Measurements from ENCODE around the gene PDE4D.
"Not testable (repeated sequence)": the region's sequence is repeated elsewhere in the genome, so short reads cannot be mapped to it uniquely, and the experiment has no call there.

Gene PDE4D

DNA sequence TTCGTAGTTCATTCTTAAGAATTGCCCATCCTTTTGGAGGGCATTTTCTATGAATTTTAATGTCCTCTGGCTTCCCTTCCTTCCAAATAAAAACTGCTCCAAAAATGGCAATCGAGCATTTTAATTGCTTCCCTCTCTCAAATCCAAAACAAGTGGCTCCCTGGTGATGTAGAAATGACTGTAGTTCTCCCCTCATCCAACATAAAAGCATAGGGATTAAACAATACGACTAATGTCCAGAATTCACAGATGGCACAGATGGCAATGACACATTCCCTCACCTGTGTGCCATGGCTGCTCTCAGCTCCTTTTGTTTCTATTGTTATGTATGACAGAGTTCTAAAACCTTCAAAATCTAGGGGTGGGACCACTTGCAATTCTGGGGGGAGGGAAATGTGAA, 893.3 kb downstream of the PDE4D start:
- no peak for DNase-seq (ENCODE audit: low read depth in 2 of 3, low spot score in 1 of 3)

DNA sequence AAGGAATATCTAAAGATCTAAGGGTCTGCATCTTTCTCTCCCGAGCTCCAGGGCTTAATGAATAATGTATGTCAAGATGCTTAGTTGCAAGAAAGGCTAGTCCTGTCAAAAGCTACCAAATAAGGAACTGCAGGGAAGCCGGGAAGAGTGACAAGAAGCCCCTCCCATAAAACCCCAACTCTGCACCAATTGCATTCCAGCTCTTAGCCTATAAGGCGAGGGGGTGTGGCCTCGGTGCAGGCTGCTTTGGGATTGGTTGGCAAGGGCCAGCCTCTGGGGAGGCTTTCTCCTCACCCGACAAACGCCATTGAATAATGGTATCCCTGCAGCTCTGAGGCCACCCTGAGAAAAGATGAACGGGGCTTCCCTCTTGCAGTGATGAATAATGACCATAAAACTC, 893.7 kb downstream of the PDE4D start:
- no peak for DNase-seq (ENCODE audit: low read depth in 2 of 3, low spot score in 1 of 3)

DNA sequence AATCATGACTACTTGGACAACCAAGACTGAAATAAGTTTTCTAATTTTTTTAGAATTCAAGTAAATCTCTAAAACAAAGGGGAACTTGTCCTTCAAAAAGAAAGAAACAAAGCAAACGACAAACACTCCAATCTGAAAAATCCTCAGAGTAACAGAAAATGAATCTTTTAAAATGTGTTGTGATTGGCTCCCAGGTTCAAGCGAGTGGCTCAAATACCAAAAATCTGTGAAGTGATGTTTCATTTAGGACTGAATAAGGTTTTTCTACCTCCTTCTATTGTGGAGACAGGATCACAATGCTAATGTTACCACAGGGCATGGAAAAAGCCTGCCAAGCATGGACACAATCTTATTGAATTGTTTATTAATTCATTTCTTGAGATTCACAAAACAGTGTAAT, 895.0 kb downstream of the PDE4D start:
- DNase-seq (ENCODE audit: low read depth in 2 of 3, low spot score in 1 of 3), result no peak

DNA sequence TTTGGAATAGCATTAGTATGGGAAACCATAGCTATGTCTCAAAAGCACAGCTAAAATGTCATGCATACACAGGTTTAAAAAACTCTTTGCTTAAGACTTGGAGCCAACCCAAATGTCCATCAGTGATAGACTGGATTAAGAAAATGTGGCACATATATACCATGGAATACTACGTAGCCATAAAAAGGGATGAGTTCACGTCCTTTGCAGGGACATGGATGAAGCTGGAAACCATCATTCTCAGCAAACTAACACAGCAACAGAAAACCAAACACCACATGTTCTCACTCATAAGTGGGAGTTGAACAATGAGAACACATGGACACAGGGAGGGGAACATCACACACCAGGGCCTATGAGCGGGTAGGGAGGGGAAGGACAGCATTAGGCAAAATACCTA, 897.7 kb downstream of the PDE4D start:
- not testable (repeated sequence) for DNase-seq (ENCODE audit: low read depth in 2 of 3, low spot score in 1 of 3)

DNA sequence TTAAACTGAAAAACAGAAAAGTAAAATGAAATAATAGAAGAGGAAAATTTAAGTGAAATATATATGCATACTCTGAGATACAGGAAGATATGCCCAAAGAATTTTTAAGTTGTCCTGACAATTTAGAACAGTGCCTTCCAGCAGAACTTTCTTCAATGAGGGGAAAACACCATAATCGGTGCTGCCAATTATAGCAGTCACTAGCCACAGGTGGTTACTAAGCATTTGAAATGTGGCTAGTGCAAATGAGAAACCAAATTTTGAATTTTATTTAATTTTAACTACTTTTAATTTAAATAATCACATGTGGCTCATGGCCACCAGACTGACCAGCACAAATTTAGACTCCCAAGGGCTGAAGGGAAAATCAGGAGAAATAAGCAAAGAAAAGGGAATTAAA, 900.1 kb downstream of the PDE4D start:
- DNase-seq (ENCODE audit: low read depth in 2 of 3, low spot score in 1 of 3), result no peak

DNA sequence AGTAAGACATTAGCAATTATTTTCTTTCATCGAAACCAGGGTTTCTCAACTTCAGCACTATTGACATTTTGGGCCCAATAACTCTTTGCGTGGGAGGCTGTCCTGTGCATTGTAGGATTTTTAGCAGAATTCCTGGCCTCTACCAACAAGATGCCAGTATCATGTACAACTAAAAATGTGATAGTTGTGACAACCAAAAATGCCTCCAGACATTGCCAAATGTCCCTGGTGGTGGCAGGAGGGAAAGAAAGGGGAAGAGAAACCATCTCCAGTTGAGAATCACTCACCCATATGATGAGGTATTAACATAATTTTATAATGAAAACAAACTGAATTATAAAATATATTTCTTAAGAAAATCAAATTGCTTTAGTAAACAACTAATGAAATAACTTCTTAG, 904.6 kb downstream of the PDE4D start:
- no peak for DNase-seq (ENCODE audit: low read depth in 2 of 3, low spot score in 1 of 3)

DNA sequence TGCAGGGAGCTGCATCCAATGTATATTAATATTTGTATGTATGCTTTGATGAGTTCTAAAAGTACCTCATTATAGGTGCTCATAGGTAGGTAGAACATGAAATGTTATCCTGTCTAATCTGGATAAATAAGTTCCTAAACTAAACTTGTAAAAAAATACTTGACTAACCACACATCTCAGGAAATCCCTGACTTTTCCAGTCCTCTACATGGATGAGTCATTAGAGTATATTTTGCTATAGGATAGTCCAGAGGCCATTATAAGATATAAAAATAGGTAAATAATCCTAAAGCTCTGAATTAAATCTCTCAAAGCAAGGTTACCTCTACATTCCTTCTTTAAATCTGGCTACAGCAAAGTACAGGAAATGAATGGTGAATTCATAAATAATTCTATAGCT, 906.3 kb downstream of the PDE4D start:
- DNase-seq (ENCODE audit: low read depth in 2 of 3, low spot score in 1 of 3), result no peak

DNA sequence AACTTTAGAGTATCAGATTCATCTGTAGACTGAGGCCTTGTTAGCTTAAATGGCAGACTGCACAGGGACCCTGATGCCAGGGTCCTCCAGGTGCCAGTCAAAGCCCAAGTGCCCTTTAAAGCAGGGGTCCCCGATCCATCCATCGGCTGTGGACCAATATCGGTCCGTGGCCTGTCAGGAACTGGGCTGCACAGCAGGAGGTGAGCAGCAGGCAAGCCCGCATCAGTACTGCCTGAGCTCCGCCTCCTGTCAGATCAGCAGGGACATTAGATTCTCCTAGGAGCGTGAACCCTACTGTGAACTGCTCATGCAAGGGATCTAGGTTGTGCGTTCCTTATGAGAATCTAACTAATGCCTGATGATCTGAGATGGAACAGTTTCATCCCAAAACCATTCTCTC, 907.2 kb downstream of the PDE4D start:
- DNase-seq (ENCODE audit: low read depth in 2 of 3, low spot score in 1 of 3), result no peak

DNA sequence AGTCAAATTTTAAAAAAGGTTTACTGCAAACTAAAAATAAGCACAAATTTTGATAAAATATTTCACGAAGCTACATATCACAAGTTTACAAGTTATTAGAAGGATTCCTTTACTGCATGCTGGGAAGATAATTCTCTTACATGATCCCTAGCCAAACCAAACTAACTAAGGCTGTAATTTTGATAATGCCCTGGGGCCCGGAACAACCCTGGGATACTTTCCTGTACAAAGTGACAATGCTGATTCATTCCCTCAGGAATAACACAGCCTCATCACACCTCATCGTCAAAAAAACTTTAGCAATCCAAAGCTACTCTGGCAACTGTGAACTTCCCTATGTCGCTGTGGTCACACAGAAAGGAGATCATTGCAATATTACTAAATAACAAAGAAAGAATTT, 907.8 kb downstream of the PDE4D start:
- no peak for DNase-seq (ENCODE audit: low read depth in 2 of 3, low spot score in 1 of 3)

DNA sequence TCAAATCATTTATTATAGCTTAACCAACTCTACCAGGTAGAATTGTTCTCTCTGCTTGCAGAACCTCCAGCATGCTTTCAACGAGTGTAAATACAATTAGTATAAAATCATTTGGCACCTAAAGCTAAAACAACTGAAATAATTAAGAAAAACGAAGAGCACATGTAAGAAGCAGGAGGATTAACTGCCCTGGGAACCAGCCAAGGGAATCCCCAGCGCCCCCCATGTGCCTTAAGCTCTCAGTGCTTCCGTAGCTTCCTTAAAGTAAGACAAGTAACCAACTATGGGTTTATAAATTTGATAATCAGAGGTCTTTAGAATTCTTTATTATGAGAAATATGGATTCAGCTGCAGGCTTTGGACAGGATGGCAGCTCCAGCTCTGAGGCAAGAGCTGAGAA, 908.2 kb downstream of the PDE4D start:
- DNase-seq (ENCODE audit: low read depth in 2 of 3, low spot score in 1 of 3), result no peak

DNA sequence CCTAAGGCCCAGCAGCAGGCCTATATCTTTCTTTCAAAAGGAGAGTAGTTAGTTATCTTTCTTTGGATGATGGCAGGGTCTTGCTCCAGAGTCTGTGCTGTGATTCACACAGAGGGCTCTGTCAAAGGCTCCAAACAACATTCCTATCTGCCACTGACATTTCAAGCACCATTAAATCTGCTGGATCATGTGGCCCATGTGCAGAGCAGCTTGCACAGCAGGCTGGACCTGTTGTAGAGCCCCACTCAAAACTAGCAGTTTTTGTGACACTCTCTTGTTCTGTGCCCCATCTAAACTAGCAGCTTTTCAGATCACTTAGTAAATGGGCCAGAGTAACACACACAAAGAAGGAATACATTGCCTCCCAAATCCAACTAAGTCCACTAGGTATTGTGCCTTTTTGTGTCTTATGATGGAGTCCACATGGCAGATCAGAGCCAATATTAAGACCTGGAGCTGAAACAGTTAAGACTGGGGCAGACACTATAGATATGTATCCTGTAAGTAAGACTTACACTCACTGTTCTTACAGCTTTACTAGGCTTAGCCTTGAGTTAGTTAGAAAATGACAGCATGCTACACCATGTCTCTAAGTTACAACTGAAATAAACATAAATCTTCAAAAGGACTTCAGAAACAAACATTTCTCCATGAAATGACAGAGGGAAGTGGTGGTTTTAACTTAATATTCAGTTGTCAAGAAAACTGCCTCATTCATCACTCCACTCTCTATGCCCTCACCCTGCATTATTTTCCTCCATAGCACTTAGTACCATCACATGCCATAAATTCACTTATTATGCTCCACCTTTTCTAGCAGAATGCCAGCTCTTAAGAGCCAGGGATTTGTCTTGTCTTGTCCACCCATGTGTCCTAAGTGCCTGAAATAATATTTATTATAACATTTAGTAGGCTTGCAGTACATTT, 909.7 kb downstream of the PDE4D start:
- no peak for DNase-seq (ENCODE audit: low read depth in 2 of 3, low spot score in 1 of 3)

DNA sequence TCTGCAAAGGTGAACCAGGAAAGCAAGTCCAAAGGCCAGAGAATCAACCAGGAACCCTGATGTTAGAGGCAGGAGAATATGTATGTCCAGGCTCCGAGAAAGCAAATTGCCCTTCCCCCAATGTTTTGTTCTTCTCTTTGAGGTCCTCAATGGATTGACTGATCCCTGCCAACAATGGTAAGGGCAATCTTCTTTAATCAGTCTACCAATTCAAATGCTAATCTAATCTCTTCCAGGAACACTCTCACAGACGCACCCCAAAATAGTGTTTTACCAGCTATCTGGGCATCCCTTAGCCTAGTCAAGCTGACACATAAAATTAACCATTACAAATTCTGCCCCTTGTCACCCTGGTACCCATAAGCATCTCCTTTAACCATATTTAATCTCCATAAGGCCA, 912.6 kb downstream of the PDE4D start:
- no peak for DNase-seq (ENCODE audit: low read depth in 2 of 3, low spot score in 1 of 3)

DNA sequence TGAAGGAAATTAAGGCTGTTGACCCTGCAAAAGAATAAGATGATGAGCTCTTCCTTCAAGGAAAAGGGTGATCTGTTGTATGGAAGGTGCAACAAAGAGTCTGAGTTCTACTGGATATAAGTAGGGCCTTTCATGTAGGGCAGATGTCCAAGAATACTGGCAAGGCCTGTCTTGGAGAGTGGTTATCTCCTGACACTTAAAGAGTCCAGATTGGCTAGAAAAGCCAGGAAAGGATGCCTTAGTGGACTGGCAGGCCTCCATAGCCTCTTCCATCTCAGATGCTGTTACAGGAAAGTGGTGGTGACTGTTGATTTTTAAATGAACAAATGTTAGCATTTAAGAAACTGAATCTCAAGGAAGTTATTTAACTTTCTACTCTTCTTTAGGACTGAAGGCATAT, 914.4 kb downstream of the PDE4D start:
- DNase-seq (ENCODE audit: low read depth in 2 of 3, low spot score in 1 of 3), result no peak

DNA sequence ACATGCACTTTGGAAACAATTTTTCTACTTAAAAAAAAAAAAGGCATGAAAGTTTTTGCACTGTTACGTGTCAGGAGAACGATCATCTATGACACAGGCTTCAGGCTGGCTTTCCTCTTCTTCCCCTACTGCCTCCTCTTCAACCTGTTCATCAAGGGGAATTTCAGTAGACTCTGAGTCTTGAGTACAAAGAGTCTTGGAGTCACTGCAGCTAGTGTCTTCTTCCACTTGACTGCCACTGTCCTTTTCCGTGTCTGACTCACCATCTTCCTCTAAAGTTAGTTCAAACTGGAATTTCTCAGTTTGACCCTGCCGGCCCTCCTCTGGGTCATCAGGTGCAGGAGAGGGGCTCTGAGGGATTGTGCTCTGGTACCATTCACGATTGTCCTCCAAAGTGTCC, 918.9 kb downstream of the PDE4D start:
- no peak for DNase-seq (ENCODE audit: low read depth in 2 of 3, low spot score in 1 of 3)

DNA sequence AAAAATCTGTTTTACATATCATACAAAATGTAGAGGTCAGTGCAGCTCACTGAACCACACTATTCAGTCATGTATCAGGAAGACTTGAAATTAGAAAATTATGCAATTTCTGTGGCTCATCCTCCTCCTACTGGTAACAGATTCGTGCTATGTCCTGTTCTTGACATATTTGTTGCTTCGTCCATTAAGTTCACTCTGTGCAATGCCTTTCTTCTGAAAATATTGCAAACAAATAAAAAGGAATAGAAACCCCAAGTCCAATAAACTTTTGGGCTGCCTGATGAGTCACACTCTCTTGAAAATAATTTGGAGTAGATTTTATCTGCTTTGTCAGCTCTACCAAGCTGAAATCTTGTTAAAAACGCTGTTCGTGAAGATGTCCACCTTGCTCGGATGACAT, 919.4 kb downstream of the PDE4D start:
- no peak for DNase-seq (ENCODE audit: low read depth in 2 of 3, low spot score in 1 of 3)

DNA sequence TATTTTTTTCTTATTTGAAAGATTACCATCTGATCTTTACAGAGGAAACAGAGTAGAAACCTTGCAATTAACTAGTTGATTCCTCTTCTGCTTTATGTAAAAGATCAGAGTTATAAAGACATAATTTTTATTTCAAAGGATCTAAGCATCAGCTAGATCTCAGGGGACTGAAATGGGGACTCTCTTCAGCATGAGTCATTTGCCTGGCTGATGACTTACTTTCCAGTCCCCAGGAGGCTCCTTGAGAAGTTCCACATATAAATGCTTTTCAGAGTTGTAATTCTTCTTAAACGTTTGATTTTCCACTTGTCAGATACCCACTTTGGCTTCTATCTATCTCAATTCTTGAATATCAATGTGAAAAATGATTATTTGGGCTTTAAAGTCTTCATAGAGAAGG, 921.2 kb downstream of the PDE4D start:
- no peak for DNase-seq (ENCODE audit: low read depth in 2 of 3, low spot score in 1 of 3)

DNA sequence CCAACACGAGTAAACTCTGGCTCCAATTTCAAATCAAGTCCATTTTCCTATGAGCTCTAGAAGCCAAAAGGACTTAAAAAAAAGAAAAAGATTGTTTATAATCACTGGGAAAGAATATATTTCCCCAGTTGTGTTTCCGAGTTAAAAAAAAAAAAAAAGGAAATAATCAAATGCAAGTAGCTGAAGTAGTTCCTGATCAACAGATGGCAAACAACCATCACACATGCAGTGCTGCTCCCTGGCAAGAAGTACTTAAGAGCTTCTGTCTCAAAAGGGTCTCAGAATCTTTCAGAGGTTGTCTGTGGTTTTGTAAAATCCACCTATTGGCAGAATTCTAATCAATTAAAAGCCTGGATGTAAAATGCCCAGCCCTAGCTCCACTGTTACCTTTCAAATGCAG, 922.8 kb downstream of the PDE4D start:
- no peak for DNase-seq (ENCODE audit: low read depth in 2 of 3, low spot score in 1 of 3)

DNA sequence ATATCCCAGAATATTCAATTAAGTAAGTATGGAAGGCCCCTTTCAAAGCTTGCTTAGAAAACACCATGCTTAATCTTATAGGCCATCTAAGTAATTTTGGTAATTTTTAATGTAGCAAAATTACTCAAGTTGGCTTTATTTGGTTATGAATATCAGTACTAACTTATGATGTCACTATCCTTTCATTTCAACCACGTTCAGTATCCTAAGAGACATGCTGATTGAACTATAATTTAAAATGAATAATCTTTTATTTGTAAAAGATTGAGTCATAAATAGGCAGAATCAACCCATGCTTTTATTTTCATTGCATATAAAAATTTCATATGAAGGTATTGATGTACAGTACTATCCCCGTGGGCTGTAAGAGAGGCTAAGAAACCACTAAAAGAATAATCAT, 923.7 kb downstream of the PDE4D start:
- no peak for DNase-seq (ENCODE audit: low read depth in 2 of 3, low spot score in 1 of 3)

DNA sequence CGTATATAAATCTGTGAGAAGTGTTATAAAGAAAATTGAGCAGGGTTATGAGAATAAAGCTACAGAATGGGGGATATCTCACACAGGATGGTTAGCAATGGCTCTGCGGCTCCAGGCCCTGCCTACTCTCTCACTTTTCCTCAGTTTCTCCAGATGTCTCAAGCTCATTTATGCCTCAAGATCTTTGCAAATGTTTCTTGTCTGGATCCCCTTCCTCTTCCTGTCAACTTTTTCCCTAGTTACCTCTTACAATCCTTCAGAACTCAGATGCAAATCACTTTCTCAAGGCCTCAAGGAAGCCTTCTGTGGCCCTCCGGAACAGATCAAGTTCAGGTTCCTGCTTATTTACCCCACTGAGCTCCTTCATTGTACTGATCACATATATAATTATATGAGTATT, 924.3 kb downstream of the PDE4D start:
- no peak for DNase-seq (ENCODE audit: low read depth in 2 of 3, low spot score in 1 of 3)

DNA sequence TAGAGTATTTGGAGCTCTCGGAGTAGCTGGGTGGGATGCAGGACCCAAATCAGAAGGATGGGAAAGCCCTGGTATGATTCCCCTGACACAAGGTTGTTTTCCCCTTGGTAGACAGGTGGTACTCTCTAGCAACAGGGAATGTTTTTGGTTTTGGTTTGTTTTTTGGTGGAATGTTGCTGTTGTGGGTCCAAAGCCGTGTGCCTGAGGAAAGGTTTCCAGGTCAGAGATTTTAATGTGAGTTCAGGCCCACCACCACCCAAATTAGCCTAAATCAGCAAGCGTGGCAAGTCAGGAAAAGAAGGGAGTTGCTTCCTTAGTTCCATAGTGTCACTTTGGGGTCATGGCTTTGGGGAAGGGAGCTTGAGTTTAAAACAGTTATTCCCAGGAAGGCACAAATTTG, 925.2 kb downstream of the PDE4D start:
- DNase-seq (ENCODE audit: low read depth in 2 of 3, low spot score in 1 of 3), result no peak

DNA sequence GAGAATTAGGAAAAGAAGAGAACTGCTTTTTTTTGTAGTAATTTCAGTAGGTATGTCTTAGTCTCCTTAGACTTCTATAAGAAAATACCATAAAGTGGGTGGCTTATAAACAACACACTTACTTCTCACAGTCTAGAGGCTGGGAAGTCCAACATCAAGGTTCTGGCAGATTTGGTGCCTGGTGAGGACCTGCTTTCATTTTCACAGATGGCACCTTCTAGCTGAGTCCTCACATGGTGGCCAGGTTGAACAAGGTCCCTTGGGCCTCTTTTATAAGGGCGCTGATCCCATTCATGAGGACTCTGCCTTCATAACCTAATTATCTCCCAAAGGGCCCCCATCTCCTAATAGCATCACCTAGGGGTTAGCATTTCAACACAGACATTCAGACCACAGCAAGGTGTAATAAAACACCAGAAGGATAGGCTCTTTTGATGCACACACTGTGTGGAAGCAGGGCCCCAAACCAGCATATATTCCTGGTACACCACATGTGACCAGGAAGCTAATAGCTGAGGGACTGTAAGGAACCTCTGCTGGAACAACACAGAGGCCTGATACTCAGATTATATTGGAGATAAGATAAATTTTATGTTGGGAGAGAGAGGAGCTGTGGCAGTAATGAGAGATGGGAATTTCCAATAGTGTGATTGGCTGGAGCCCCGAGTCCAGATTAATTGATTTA, 925.8 kb downstream of the PDE4D start:
- DNase-seq (ENCODE audit: low read depth in 2 of 3, low spot score in 1 of 3), result no peak

DNA sequence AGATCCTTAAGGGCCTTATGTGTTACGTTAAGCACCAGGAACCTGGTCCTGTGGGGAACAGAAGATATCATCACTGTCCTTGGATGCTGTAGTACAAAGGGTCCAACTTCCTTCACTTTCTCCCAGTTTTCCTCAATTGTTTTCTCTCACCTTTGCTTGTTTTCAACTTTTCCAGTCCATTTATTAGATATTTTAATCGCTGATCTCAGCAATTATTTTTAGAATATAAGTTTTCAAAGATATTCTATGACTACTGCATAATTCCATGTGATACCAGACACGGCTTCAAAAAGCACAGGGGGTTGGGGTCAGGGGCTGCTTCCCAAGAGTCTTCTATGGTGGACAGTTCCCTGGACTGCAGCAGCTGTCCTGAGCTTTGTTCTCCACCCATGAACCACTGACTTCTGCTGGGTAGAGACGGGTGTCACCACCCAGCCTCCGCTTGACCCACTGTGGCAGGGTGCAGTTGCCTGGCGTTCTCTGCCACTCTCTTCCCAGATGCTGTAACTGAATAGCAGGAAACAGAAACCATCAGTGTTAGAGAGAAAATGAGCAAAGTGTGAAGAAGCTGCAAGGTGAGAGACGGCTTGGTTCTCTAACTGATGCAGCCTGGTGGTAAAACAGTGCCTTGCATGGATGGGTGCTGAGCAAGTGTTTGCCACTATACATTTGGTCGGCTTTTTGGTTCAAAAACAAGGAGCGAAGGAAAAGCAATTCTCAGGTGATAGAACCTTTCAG, 927.7 kb downstream of the PDE4D start:
- DNase-seq (ENCODE audit: low read depth in 2 of 3, low spot score in 1 of 3), result no peak

All from stimulated activated CD4-positive, alpha-beta T cell treated with anti-CD3 and anti-CD28 coated beads, Interleukin-12 subunit alpha, Interleukin-12 subunit beta, amount 100 ng/mL, for 48 hours (primary cell).